Measurements from ENCODE around the gene TIMP1.
"Not testable (repeated sequence)": the region's sequence is repeated elsewhere in the genome, so short reads cannot be mapped to it uniquely, and the experiment has no call there.

The TIMP1 gene

GRCh38 chrX:47574076-47574546, 8.1 kb upstream of the TIMP1 start:
- no peak for DNase-seq

- DNase-seq: no peak
Observed at GRCh38 chrX:47574547-47575301, 7.5 kb upstream of the TIMP1 start.

GRCh38 chrX:47576021-47576898, 6.0 kb upstream of the TIMP1 start:
- DNase-seq: no peak

- no peak for DNase-seq
Observed at GRCh38 chrX:47577424-47577823, 4.8 kb upstream of the TIMP1 start.

- no peak for DNase-seq
Observed at GRCh38 chrX:47577901-47578300, 4.3 kb upstream of the TIMP1 start.

- DNase-seq: no peak
Observed at GRCh38 chrX:47578692-47579091, 3.5 kb upstream of the TIMP1 start.

GRCh38 chrX:47579537-47579936, 2.7 kb upstream of the TIMP1 start:
- DNase-seq: no peak

- no peak for DNase-seq
Observed at GRCh38 chrX:47583240-47583861, 1.1 kb downstream of the TIMP1 start.

GRCh38 chrX:47584714-47585113, 2.5 kb downstream of the TIMP1 start:
- DNase-seq: no peak

- DNase-seq: no peak
Observed at GRCh38 chrX:47585273-47585672, 3.0 kb downstream of the TIMP1 start.

- no peak for DNase-seq
Observed at GRCh38 chrX:47586043-47586787, 4.0 kb downstream of the TIMP1 start.

- no peak for DNase-seq
Observed at GRCh38 chrX:47587091-47587891, 5.1 kb downstream of the TIMP1 start.

- DNase-seq: no peak
Observed at GRCh38 chrX:47587906-47588735, 5.9 kb downstream of the TIMP1 start.

- DNase-seq: no peak
Observed at GRCh38 chrX:47590984-47591383, 8.7 kb downstream of the TIMP1 start.

- DNase-seq: no peak
Observed at GRCh38 chrX:47593522-47593921, 11.3 kb downstream of the TIMP1 start.

GRCh38 chrX:47595716-47596251, 13.5 kb downstream of the TIMP1 start:
- no peak for DNase-seq

GRCh38 chrX:47596256-47596655, 14.0 kb downstream of the TIMP1 start:
- DNase-seq: no peak

GRCh38 chrX:47597222-47597621, 15.0 kb downstream of the TIMP1 start:
- DNase-seq: no peak

GRCh38 chrX:47603125-47603524, 20.9 kb downstream of the TIMP1 start:
- DNase-seq: not testable (repeated sequence)

GRCh38 chrX:47605024-47605423, 22.8 kb downstream of the TIMP1 start:
- no peak for DNase-seq

GRCh38 chrX:47607091-47607490, 24.9 kb downstream of the TIMP1 start:
- no peak for DNase-seq
